Hair follicular keratinocyte (primary cell): ENCODE measurements around the gene NRAP. TPM values are rescaled to one million over a fixed set of nuclear protein-coding genes. Genes with fewer than 3 reads are reported as not detected.

Experiments used
- total RNA-seq: library from RNA; depleted of rRNA; stranded (reverse); fragments of >200 nt; gene quantifications from 2 replicates; pipeline ENCODE4 v1.2.3, GENCODE V29; 2015

NRAP gene
- not detected in 2 replicates for total RNA-seq

GRCh38 chr10:113663908-113664307 lies at the start of gene NRAP:
Gene NRAP, minus strand, starts transcription at chr10:113664041. Its CDS starts 159 bp downstream, at chr10:113663882.

GRCh38 chr10:113679463-113680189 lies 15.8 kb upstream of the NRAP start, which contains the start of gene CASP7:
Gene CASP7, plus strand, starts transcription at chr10:113679912. Its CDS starts 17,582 bp downstream, at chr10:113697494.

GRCh38 chr10:113552701-113553100 lies 111.1 kb downstream of the NRAP start, which contains the start of gene HABP2:
Gene HABP2, plus strand, starts transcription at chr10:113553053. Its CDS starts 69 bp downstream, at chr10:113553122.

Other genes starting within 250 kb of the NRAP start
- not detected in 2 replicates for gene HABP2, start 111.0 kb downstream of the NRAP start, total RNA-seq
- 12.4 and 16.1 TPM in 2 replicates for gene CASP7, start 15.9 kb upstream of the NRAP start, total RNA-seq
- gene PLEKHS1, start 87.6 kb upstream of the NRAP start, total RNA-seq, result not detected in 2 replicates
- gene DCLRE1A, start 190.0 kb upstream of the NRAP start, total RNA-seq, result 3.9 and 5.7 TPM in 2 replicates
- 14.7 and 18.1 TPM in 2 replicates for gene NHLRC2, start 190.6 kb upstream of the NRAP start, total RNA-seq